ENCODE measurements around the gene C1orf50.
"Not testable (repeated sequence)": the region's sequence is repeated elsewhere in the genome, so short reads cannot be mapped to it uniquely, and the experiment has no call there.

C1orf50 gene
- long read RNA-seq, full-length matches to known transcripts: 15 of 30 reads
- long read RNA-seq, partial matches to known transcripts: 3 of 30 reads
- long read RNA-seq, other reads (novel, unspliced or antisense): 12 of 30 reads

DNA sequence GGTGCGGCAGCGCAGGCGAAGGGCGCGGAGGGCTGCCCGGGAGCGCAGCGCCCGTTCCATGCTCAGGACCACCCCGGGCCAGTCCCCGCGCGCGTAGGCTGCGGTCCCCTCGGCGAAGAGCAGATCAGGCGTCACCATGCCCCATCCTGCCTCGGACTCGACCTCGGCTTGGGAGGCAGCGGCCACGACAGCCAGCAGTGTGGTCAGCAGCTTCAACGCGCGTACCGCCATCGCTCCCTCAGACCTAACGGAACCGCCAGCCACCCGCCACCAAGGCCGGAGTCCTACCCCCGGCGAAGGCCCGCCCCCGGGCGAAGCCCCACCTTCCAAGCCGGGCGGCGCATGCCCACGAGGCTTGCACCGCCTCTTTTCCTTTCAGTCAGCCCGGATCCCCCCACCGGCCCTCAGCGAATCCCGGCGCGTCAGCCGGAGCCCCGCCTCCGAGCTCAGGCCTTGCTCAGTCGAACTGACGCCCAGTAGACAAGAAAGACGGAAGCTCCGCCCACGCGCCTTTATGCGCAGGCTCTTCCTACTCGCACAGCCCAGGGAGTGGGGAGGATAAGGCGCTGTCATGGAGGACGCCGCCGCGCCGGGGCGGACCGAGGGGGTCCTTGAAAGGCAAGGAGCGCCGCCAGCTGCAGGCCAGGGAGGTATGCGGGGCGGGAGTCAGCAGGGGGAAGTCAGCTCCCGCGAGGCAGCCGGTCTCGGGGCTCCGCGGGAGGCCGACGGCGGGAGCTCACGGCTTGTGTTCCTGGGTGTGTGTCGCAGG, at the start of gene C1orf50, which contains the start of gene P3H1:
C1orf50 (plus strand) TSS at position 509 of the 769 bp plus-strand sequence; CDS start at position 572, 63 bp downstream.
P3H1 (minus strand) TSS at position 288 of the 769 bp plus-strand sequence; CDS start at position 231, 57 bp downstream.
- Histone ChIP-seq H3K27ac (replicated peaks) (peak within 1 kb of the TSS; percentile 85), H3K27me3 (ENCODE audit: insufficient read depth, poor library complexity, severe bottlenecking) (no peaks in the 10 kb centered on the region), H3K4me3 (replicated peaks; ENCODE audit: insufficient read depth, low read length) (peak within 1 kb of the TSS; percentile 98)
- peak; percentile 97 to 100 for DNase-seq (ENCODE audit: low read depth in 1 of 2, low spot score in 1 of 2)
- peak; percentile 16 for TF ChIP-seq REST (IDR thresholded peaks at IDR 0.05; ENCODE audit: insufficient replicate concordance, low read depth)
- TF ChIP-seq POLR2AphosphoS5 (IDR thresholded peaks at IDR 0.05; ENCODE audit: low read depth): peak; percentile 92
- TF ChIP-seq GABPA (IDR thresholded peaks at IDR 0.05; ENCODE audit: low read depth): no peak
- no peak for TF ChIP-seq SPI1 (IDR thresholded peaks at IDR 0.05; ENCODE audit: borderline replicate concordance, low read depth)
- no peak for TF ChIP-seq CTCF (IDR thresholded peaks at IDR 0.05; ENCODE audit: insufficient read depth, low read length)

DNA sequence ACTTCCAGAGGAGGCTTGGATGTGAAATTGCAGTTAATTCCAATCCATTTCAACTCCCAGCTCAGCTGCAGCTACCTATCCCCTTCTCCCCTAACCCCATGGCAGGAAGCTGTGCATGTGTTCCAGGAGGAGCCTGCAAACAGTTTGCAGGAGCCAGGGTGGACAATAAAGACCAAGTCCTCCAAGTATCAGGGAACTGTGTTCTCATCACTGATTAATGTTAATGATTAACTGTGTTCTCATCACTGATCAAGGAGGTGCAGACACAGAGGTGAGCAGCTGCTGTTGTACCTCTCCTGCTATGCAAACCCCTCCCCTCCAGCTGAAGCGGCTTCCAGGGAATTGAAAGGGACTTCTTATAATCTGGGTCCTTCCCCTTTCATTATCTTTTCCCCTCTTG, 46.2 kb upstream of the C1orf50 start:
- Histone ChIP-seq H3K27me3 (ENCODE audit: insufficient read depth, poor library complexity, severe bottlenecking) (no peaks in the 10 kb centered on the region), H3K4me3 (replicated peaks; ENCODE audit: insufficient read depth, low read length) (no peak overlapping the region), H3K27ac (replicated peaks) (no peak overlapping the region)
- TF ChIP-seq SPI1 (IDR thresholded peaks at IDR 0.05; ENCODE audit: borderline replicate concordance, low read depth): no peak
- no peak for TF ChIP-seq POLR2AphosphoS5 (IDR thresholded peaks at IDR 0.05; ENCODE audit: low read depth)
- no peak for TF ChIP-seq REST (IDR thresholded peaks at IDR 0.05; ENCODE audit: insufficient replicate concordance, low read depth)
- no peak for TF ChIP-seq GABPA (IDR thresholded peaks at IDR 0.05; ENCODE audit: low read depth)
- no peak for TF ChIP-seq CTCF (IDR thresholded peaks at IDR 0.05; ENCODE audit: insufficient read depth, low read length)
- DNase-seq (ENCODE audit: low read depth in 1 of 2, low spot score in 1 of 2): no peak

- TF ChIP-seq SPI1 (IDR thresholded peaks at IDR 0.05; ENCODE audit: borderline replicate concordance, low read depth) (no peak), POLR2AphosphoS5 (IDR thresholded peaks at IDR 0.05; ENCODE audit: low read depth) (no peak), CTCF (IDR thresholded peaks at IDR 0.05; ENCODE audit: insufficient read depth, low read length) (no peak), REST (IDR thresholded peaks at IDR 0.05; ENCODE audit: insufficient replicate concordance, low read depth) (no peak), GABPA (IDR thresholded peaks at IDR 0.05; ENCODE audit: low read depth) (no peak)
- DNase-seq (ENCODE audit: low read depth in 1 of 2, low spot score in 1 of 2): no peak
- H3K4me3 ChIP-seq (replicated peaks; ENCODE audit: insufficient read depth, low read length): no peak overlapping the region
- no peak overlapping the region for H3K27ac ChIP-seq (replicated peaks)
- H3K27me3 ChIP-seq (ENCODE audit: insufficient read depth, poor library complexity, severe bottlenecking): no peaks in the 10 kb centered on the region
Observed at GRCh38 chr1:42721926-42722325, 45.1 kb upstream of the C1orf50 start.

GRCh38 chr1:42722403-42722802, 44.6 kb upstream of the C1orf50 start:
- not testable (repeated sequence) for DNase-seq (ENCODE audit: low read depth in 1 of 2, low spot score in 1 of 2); H3K27ac ChIP-seq (replicated peaks); H3K27me3 ChIP-seq (ENCODE audit: insufficient read depth, poor library complexity, severe bottlenecking); H3K4me3 ChIP-seq (replicated peaks; ENCODE audit: insufficient read depth, low read length)

Measured in HL-60 (cell line).